GM21526 (cell line): Measurements from ENCODE around the gene PTPN9.
"Not testable (repeated sequence)": the region's sequence is repeated elsewhere in the genome, so short reads cannot be mapped to it uniquely, and the experiment has no call there.

Experiments used
- ATAC-seq: cut with Tn5 transposase; IDR thresholded peaks from one replicate; pipeline ENCODE4 v1.9.1; 2021; ENCODE audit warnings: moderate library complexity; ENCODE audit not compliant: unreplicated experiment, low FRiP score

PTPN9 gene

DNA sequence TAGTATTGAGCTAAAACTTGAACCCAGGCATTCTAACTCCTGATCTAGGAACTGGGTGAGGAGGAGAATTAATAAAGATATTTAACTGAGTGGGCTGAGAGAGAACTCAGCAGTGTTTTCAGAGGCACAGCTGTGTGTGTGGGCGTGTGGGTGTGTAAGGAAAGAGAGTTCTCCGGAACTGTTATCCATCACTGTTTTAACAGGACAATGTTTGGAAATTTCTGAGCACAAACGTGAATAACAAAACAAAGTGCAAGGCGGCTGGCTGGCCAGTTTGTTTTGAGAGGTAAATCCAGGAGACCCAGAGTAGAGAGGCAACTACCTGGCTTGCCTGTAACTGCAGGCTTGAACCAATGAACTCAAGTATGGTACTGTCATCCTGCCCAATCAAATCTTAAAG lies 5.0 kb upstream of the PTPN9 start:
- ATAC-seq, result no peak

DNA sequence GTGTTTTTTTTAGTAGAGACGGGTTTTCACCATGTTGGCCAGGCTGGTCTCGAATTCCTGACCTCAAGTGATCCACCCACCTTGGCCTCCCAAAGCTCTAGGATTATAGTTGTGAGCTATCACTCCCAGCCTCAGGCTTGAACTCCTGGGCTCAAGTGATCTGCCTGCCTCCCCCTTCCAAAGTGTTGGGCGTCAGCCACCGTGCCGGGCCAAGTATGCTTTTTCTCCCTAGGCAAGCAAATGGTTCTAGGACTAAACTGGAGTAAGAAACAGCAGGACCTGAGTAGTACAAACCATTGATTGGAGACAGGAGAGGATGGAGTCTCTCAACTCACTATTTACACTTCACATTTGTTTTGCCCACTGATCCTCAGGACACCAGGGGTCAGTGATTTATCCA lies 4.6 kb upstream of the PTPN9 start:
- no peak for ATAC-seq

DNA sequence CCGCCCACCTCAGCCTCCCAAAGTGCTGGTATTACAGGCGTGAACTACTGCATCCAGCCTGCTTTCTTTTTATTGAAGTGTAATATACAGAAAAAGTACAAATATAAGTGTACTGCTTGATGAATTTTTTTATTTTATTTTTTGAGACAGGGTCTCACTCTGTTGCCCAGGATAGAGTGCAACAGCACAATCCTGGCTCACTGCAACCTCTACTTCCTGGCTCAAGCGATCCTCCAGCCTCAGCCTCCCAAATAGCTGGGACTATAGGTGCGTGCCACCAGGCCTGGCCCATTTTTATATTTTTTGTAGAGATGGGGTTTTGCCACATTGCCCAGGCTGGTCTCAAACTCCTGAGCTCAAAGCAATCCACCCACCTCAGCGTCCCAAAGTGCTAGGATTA lies 3.8 kb upstream of the PTPN9 start:
- ATAC-seq, result not testable (repeated sequence)

DNA sequence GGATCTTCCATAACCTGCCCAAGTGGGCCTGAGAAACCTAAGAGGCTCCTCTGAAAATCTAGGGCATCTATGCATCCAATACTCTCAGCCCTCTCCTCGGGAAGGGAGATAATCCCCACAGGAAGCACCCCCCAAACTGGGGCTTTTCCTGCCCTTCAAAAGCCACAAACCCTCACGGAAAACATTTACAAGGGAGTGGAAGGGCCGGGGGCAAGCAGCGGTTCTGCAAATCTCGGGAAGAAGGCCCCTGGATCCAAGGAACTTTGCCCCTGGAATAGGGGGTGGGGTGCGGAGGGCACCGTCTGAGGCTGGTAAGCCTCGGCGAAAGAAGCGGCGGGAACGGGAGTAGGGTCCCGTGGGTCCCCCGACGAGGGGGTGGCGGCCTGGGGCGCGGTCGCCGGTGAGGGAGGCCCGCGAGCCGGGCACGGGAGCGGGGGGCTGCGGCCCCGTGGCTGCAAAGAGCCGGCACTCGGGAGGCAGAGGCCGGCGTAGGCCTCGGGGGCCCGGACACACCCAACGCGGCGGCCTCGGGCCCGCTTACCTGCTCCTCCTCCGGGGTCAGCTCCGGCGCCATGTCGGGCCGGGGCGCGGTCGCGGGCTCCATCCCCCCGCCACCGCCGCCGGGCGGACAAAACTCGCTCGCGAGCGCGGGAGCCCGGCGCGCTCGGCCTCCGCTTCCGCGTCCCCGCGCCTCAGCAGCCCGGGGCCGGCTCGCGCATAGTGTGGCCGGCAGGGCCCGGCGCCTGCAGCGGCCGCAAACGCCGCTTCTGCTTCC lies 755 bp downstream of the PTPN9 start:
- no peak for ATAC-seq

DNA sequence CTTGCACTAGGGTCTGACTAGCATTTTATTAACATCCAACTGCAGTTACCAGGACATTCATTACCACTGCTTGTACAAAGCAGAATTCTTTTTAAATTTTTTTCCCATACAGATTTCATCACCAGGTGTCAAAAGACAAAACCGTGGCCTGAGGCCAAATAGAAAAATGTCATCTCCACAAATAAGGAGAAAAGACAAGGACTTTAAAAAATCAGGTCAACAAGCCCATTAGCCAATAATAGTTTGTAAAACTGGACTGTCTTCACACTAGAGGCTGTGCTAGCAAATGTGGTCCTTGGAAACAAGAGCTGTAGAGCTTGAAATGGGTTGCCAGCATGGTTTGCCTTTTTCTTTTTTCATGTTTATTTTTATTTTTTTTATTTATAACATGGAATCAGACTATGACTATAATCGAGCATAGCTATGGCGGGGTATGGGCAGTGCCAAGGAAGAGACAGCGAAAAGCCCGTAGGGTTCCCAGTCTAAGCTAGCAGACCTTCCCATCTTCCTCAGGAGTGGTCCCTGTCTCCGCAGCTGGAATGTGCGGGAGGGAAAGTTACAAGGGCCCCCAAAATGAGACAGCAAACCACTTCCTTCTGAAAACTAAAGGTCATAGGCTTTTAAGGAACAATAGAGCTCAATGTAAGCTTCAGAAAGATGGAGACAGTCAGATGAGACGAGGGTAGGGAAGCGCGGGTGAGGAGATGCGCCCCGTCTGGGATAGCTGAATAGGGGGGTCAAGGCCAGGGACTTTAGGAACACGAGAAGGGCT lies 1.5 kb downstream of the PTPN9 start:
- no peak for ATAC-seq

DNA sequence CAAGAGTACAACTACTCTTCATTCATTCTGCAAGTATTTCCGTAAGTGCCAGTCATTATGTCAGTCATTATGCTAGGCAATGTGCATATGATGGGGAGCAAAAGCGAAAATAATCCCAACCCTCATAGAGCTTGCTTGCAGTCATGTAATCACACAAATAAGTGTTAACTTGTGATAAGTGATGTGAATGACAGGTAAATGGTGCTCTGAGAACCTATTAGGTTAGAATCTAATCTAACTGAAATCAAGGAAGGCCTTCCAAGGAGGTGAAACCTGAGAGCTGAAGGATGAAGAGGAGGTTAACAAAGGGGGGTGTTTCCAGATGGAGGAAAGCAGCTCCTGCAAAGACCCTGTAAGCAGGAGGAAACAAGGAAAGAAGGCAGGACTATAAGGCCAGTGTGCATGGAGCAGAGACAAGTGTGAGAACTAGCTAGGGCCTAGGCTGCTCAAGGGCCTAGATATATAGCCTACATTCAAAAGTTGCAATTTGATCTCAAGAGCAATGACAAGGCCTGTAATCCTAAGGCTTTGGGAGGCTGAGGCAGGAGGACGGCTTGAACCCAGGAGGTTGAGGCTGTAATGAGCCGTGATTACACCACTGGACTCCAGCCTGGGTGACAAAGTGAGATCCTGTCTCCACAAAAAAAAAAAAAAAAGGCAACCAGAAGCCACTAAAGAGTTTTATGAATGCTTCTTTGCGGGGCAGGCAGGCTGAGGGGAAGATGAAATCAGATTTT lies 5.3 kb downstream of the PTPN9 start:
- no peak for ATAC-seq

DNA sequence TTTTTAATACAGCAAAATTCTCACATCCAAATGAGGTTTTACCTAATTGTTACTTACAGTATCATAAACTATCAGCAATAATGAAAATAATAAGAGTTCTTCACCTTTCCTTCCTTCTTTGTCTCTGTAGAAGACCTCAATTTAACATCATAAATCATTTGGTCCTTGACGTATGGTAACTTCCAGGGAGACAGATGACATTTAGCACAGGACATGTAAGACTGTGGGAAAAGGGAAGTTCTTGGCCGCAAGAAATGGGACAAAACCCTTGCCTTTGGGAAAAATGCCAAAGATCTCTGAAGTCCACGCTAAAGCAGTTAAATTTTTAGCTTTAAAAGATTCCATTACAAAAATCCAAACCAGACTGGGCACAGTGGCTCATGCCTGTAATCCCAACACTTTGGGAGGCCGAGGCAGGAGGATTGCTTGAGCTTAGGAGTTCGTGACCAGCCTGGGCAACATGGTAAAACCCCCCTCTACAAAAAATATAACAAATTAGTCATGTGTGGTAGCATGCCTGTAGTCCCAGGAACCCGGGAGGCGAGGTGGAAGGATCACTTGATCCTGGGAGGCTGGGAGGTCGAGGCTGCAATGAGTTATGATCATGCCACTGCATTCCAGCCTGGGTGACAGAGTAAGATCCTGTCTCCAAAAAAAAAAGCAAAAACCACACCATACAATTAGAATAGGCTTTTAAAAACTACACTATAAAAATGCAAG lies 8.8 kb downstream of the PTPN9 start:
- ATAC-seq, result no peak

DNA sequence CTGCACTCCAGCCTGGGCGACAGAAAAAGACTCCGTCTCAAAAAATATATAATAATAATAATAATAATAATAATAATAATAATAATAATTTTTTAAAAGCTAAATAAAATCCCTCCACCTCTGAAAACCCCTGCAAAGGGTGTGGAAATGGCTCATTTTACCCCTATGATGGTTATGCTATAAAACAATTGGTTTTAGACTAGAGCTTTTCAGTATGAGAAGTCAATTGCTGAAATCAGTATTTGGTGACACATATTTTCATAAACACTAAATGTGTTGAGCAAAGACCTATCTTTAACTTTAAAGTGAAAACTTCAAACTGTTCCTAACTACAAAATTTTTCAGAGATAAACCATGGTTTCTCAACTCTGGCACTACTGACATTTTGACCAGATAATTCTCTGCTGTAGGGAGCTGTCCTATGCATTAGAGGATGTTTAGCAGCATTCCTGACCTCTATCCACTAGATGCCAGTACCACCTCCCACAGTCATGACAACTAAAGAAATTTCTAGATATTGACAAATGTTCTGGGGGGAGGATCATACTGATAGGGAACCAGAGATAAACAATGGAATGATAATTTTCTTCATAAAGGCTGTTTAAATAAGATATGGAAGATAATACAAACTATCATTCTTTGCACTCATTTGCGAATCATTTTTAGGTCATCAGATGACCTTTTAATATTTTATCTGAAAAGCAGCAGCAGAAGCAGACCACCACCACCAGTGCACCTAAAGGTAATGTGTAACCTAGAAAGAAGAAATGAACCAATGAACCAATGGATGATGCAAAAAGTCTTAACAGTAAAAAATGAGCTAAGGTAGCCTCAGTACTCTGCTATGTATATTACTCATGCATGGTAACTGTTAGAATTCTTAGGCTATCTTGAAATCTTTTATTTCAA lies 13.8 kb downstream of the PTPN9 start:
- ATAC-seq, result no peak

DNA sequence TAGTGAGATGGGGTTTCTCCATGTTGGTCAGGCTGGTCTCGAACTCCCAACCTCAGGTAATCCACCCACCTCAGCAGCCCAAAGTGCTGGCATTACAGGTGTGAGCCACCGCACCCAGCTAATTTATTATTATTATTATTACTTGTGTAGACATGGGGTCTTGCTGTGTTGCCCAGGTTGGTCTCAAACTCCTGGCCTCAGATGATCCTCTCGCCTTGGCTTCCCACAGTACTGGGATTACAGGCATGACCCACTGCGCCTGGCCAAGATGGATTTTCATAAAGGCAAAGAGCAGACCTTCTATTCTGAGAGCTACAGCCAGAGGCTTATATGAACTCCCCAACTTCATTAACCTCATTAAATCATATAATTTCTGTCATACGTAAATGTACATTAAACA lies 17.2 kb downstream of the PTPN9 start:
- no peak for ATAC-seq

DNA sequence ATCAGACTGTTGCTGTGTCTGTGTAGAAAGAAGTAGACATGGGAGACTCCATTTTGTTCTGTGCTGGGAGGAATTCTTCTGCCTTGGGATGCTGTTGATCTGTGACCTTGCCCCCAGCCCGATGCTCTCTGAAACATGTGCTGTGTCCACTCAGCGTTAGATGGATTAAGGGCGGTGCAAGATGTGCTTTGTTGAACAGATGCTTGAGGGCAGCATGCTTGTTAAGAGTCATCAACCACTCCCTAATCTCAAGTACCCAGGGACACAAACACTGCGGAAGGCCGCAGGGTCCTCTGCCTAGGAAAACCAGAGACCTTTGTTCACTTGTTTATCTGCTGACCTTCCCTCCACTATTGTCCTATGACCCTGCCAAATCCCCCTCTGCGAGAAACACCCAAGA lies 19.8 kb downstream of the PTPN9 start:
- ATAC-seq, result not testable (repeated sequence)

DNA sequence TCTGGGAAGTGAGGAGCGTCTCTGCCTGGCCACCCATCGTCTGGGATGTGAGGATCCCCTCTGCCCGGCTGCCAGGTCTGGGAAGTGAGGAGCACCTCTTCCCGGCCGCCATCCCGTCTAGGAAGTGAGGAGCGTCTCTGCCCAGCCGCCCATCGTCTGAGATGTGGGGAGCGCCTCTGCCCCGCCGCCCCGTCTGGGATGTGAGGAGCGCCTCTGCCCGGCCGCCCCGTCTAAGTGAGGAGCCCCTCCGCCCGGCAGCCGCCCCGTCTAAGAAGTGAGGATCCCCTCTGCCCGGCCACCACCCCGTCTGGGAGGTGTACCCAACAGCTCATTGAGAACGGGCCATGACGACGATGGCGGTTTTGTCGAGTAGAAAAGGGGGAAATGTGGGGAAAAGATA lies 20.2 kb downstream of the PTPN9 start:
- ATAC-seq, result not testable (repeated sequence)

DNA sequence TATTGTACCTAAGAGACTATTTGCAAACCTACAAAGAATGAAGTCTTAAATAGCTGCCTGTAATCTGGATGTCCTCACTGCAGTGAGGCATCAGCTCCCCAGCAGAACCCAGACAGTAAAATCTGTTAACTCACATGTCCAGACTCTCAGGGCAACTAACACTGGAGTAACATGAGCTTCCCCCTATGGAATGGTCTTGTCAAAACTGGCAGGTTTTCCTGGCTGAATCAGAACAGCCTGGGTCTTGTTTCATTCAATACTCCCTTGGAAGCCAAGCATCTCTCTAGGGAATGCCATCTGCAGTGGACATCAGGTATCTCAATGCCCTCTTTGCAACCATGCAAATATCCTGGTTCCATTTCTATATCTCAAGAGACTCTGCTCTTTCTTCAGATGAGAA lies 24.4 kb downstream of the PTPN9 start:
- ATAC-seq, result no peak

DNA sequence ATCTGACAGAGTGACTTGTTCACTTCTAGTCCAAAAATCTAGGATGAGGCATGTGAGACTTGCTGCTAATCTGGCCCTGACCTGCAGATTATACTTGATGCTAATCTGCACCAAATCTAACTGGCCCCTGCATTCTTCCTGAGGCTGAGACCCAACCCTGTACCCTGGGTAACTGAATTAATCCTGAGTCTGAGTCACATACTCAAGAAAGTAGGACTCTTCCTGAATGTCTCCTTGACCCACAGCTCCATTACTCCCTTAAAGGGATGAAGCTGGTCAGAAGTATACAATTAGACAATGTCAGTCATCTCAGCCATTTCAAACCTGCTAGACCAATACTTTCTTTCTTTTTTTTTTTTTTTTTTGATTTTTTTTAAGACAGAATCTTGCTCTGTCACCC lies 25.5 kb downstream of the PTPN9 start:
- ATAC-seq, result no peak

DNA sequence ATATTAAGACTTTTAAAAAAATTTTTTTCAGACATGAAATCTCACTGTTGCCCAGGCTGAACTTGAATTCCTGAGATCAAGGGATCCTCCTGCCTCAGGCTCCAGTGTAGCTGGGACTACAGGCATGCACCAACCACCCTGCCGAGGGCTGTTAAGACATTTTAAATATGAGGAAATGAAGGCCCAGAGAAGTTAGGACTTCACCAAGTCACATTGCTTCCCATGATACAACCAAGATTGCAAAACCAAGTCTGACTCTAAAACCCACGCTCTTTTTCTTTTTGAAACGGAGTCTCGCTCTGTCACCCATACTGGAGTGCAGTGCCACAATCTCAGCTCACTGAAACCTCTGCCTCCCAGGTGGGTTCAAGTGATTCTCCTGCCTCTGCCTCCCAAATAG lies 28.0 kb downstream of the PTPN9 start:
- ATAC-seq, result no peak

DNA sequence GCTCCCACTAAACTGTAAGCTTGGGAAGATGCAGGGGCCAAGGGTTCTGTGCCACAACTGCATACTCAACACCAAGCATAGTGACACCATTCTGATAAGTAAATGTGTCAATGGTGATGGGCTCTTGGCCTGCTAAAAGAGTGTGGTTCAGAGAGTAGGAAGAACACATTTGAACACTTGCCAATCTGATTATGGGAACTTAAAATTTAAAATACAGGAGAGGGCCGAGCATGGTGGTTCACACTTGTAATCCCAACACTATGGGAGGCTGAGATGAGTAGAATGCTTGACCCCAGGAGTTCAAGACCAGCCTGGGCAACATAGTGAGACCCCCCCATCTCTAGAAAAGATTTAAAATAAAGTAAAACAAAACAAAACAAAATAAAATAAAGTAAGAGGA lies 34.1 kb downstream of the PTPN9 start:
- no peak for ATAC-seq

DNA sequence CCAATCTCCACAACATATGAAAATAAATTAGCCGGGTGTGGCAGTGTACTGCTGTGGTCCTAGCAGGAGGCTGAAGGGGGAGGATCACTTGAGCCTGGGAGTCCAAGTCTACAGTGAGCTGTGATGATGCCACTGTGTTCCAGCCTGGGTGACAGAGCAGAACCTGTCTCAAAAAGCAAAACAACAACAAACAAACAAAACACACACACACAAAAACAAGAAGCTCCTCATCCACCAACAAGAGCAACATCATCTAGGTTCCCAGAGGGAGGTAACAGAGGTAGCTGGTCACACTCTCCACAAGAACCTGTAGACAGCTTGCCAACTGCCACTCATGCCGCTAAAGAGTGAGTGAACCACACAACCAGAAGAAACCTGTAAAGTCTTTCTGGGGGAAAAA lies 34.8 kb downstream of the PTPN9 start:
- no peak for ATAC-seq

DNA sequence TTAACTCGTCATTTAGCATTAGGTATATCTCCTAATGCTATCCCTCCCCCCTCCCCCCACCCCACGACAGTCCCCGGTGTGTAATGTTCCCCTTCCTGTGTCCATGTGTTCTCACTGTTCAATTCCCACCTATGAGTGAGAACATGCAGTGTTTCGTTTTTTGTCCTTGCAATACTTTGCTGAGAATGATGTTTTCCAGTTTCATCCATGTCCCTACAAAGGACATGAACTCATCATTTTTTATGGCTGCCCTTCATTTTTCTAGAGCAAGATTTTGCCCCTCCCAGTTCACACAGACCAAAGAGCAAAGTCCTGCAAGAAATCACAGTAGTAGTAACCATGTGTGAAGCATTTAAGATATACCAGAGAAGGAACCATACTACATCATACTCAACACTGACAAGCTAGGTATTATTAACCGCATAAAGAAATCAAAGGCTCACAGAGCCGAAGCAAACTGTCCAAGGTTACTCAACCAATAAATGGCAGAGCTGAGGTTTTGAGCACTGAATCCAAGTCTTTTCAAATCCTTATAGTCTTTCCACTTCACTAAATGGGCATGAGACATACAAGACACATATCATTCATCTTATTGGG lies 36.1 kb downstream of the PTPN9 start:
- not testable (repeated sequence) for ATAC-seq

DNA sequence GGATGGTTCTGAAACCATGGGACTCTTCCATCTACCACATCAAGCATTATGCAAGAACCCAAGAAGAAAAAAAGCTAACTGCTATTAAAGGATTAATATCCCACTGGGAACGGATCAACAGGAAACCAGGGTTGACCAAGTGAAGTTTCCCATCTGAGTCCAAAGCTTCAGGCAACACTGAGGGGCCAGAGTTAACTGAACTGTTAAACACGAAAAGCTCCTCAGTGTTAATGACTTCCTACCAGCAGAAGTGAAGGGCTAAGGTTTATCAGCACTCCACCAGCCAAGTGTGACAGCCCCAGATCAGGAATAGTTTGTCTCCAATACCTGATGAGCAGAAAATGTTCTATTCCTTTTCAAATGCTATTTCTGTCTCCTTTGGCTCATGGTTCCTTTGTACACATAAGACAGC lies 36.7 kb downstream of the PTPN9 start:
- no peak for ATAC-seq

DNA sequence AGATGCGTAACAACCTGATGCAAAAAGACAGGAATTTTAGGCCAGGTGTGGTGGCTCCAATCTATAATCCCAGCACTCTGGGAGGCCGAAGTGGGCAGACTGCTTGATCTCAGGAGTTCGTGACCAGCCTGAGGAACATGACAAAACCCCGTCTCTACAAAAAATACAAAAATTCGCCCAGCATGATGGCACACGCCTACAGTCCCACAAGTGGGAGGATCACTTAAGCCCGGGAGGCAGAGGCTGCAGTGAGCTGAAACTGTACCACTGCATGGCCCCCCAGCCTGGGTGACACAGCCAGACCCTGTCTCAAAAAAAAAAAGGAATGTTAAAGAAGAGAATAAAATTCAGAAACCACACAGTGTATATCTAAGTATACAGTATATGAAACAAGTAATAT lies 40.7 kb downstream of the PTPN9 start:
- ATAC-seq, result no peak
